HPDE6-E6E7 (cell line): Measurements from ENCODE around the gene NPFFR1.

ENCODE experiments used
- DNase-seq: peaks from one replicate; pipeline ENCODE4 v3.0.0; 2011; ENCODE audit warnings: missing footprints; ENCODE audit errors: extremely low spot score

The NPFFR1 gene

DNA sequence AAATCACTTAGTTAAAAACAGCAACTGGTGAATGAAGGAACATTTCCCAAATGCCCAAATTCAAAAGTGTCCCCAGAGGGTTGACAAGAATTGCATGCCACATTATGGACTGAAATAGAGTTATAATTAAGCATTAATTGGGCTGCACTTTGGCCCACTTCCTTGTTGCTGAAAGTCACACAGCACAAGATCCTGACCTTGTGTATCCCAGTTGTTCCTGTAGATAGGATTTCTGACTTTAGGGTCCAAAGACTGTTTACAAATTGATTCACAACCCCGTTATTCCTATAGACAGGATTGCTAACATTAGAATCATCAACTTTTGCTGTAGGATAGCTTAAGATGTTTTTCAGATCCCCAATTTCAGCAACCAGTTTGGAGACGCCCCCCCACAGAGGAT, 31.5 kb upstream of the NPFFR1 start:
- DNase-seq, result no peak

DNA sequence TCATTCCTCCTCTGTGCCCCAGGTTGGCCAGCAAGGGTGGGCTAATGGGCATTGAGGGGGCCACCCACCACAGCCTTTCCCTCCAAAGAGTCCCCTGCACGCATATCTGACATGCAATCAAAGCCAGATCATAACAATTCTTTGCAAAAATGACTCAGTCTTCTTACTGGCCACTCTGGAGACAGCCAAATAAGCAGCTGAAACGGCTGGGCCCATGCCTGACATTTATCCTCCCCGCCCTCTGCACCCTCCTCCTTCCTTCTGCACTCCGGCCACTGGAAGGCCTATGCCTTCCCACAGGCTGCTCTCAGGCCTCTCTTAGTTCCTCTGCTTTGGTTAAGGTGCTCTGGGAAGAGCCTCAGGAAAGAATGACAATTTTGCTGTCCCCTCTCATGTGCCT, 29.2 kb upstream of the NPFFR1 start:
- DNase-seq, result no peak

DNA sequence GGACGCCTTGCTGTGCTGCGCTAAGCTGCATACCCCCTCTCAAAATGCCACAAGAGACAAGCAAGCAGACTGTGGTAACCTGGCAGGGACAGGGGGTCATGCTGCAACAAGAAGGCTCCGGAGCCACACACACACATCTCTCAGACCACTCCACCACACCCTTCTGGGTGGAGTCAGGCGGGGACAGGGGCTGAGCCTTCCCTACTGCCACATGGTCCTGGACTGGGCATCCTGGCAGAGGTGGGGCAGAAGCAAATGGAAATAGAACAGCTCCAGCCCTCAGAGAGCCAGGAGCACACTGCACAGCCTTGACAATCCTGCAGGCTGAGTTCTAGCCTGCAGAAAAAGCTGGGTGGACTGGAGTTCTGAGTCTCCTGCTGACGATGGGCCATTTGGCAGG, 28.4 kb upstream of the NPFFR1 start:
- DNase-seq, result no peak

DNA sequence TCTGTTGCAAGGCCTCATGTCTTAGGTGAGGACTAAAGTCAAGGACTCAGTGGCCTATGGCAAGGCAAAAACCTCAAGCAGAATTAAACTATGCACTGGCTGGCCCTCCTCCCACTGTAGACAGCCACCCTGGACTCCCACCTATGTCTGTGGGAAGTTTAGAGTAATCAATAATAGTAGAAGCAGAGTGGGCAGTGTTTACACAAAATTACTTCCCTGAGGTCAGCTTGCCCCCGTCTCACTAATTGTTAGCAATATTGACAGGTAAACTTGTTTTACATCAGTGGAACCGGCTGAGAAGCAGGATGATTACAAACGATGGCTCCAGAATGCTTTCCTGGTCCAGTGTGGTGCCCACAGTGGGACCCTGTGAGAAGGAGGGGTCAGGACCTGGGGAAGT, 27.9 kb upstream of the NPFFR1 start:
- no peak for DNase-seq

DNA sequence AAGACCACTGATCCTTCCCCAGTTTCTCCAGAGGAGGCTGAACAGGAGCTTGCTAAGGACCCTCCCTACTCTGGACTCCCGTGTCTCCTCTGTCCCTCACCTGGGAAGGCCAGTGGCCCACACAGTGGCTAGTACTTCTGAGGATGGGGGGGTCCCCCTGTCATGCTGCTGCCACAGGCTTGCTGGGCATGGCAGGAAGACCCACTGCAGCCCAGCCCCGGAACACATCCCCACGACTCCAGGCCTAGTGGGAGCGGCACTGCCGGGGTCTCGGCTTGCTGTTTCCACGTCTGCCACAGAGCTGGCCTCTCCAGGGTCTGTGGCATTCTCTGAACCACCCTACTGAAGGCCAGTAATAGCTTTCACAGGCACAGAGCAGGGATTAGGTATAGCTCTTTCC, 25.9 kb upstream of the NPFFR1 start:
- DNase-seq, result no peak

DNA sequence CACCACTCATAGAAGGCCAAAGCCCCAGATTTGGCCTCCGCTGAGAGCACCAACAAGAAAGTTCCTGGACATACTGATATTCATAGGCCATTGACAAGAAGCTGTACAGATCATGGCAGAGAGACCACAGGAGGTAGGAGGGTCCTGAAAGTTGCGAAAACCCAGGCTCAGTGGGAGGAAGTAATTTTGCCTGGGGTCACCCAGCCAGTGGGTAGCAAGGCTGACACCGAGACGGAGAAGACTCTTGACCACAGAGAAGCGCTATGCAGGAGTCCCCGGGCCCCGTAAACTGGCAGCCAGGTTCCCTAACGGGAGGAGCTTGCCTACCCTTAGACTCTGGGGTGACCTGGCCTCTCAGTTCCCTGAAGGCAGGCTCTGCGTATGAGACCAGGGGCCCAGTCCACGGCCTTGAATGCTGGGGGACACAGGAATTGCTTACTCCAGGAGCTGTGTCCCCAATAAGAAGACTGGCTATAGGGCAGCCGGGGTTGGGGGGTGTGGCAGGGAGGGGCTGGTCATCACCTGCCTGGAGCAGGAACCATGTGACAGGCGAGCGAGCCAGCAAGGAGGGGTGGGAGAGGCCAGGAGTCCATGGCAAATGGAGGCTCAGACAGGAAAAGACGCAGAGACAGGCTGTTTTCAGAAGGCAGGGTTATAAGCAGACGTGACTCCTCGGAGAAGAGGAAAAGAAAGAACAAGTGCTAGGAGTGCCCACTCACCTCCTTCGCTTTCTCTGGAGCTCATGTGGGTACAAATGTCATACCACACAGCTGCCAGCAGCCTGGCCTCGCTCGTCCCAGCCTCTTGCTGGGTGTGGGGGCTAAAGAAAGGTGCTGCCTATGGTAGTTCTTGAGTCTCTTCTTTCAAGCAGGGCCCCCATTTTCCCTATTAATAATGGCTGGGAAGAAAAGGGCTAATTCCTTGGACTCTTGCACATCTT, 24.6 kb upstream of the NPFFR1 start:
- DNase-seq, result no peak

DNA sequence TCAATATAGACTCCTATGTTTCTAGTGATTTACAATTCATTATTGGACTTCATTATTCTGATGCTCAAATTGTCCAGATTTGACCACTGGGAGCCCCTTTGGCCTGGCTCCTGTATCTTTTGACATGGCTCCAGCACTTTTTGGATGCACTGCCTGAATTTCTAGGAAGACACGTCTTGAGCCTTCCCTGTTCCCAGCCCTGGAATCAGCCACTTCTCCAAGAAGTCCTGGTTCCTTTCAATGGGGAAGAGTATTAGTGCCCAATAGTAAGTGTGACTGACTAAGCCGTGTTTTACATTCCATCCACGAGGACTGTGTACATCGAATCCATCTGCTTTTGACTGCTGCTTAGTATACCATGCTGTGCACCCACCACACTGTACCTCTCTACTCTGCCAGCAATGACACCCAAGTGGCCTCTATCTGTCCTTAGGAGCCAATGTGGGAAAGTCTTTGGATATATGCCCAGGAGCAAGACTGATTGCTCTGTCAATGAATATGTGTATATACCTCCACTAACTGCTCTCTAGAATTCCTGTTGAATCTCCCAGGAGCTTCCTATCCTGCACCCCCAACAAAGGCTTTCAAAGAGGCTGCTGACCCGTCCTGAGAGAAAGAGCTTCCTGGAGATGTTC, 23.2 kb upstream of the NPFFR1 start:
- no peak for DNase-seq

DNA sequence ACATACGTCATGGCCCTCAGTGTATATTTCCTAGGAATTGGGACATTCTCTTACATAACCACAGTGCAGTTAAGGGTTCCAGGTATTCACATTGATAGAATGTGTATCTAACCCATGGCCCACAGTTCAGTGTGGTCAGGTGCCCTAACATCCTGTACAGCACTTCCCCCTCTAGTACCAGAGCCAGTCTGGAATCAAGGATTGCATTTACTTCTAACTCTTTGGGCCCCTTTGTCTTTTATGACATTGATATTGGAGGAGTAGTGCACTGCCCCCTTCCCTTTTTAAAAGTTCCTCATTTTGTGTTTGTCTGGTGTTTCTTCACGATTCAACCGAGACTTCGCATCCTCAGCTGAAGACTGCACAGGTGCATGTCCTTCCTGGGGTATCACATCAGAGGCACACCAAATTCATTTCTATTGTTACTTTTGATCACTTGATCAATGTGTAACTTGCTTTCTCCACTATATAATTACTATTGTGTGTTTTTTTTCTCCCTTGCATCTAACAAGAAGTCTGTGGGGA, 22.4 kb upstream of the NPFFR1 start:
- no peak for DNase-seq

DNA sequence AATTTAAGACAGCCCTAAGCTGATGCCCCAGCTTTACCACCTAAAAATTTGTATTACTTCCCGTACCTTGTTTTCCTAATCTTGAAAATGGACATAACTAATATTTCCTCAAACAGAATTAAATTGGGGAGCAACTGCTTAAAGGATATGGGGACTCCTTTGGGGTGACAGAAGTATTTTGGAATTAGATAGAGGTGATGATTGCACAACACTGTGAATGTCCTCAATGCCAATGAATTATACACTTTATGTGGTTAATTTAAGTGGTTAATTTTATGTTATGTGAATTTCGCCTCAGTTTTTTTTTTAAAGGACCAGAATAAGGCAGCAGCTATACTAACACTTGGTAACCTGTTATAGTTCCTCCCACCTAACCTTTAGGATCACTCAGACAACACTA, 19.9 kb upstream of the NPFFR1 start:
- DNase-seq, result no peak

DNA sequence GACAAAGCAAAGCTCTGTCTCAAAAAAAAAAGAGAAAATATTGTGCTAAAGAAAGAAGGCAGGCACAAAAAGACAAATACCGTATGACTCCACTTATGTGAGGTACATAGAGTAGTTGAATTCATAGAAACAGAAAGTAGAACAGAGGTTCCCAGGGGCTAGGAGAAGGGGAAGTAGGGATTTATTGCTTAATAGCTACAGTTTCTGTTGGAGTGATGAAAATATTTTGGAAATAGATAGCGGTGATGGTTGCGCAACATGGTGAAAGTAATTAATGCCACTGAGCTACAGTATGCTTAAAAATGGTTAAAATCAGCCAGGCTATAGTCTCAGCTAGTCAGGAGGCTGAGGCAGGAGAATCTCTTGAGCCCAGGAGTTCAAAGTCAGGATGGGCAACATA, 18.5 kb upstream of the NPFFR1 start:
- no peak for DNase-seq

DNA sequence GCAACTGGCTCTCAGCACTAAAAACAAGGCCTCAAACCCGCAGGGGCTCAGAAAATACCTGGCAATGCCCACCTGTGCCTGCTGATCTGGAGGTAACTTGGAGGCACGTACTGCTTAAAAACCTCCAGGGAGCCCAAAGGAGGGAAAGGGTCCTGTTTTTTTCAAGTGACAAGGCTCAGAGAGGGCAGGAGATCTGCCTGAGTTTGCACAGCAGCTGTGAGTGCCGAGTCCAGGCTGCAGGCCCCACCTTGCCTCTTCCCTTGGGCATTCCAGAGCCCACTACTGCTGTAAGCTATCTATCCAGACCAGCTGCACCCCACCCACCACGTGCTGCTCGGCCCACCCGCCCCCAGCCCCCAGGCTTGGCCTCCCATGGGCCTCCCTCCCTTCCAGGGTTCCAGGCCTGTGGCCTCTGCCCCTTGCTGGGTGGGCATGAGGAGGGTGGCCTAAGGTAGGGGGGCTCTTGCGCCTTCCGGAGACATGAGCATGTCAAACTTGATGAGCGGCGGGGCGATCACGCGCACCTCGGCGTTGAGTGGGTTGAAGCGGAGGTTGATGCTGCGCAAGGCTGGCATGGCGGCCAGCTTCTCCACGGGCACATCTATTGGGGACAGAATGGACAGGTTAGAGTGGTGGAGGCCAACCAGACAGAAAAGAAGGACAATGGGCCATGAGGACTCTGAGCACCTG, 17.2 kb upstream of the NPFFR1 start:
- DNase-seq, result no peak

DNA sequence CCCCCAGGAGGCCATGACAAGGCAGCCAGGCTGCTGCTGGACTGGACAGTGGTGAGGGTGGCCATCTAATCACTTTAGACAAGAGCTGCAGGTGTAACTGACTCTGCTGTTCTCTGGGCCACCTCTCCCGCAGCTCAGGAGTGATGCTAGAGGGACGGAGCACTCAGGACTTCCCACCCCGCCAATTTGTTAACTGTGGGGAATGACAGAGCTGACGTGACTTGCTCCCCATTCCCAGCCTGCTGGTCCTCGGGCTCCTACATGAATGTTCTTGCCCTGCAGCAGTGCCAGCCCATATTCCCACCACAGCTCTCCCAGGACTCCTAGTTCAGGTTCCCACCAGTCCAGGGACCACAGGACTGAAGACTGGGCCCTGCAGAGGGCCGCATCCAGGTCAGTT, 16.7 kb upstream of the NPFFR1 start:
- no peak for DNase-seq

DNA sequence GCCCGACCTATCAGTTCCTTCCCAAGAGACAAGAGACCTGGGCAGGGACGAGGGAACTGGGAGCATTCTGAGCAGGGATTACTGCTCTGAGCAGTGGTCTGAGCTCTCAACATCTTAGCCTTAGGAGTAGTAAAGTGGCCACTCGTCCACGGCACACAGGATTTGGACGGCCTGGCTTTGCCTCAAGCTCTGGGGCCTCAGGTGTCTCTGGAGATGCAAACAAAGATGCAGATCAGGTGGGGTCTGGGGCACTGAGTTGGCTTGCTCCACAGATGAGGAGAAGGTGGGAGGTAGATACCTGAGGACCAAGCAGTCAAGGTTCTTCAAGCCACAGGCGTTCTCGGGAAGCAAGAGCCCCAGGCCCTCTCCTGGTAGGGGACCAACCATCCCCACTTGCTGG, 16.1 kb upstream of the NPFFR1 start:
- no peak for DNase-seq

DNA sequence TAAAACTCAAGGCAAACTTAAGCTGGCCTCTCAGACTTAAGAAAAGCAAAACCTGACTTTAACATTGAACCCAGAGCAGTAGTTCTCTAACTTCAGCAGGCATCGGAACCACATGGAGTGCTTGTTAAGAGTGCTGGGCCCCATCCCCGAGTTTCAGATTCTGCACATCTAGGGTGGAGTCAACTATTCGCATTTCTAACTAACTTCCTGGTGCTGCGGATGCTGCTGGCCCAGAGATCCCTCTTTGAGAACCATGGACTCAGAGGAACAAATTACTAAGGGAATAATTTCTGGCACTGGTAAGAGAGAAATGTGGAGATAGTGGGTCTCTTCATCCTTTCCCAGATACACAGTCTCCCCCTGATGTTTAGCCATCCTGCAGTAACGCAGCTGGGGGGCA, 14.6 kb upstream of the NPFFR1 start:
- no peak for DNase-seq

DNA sequence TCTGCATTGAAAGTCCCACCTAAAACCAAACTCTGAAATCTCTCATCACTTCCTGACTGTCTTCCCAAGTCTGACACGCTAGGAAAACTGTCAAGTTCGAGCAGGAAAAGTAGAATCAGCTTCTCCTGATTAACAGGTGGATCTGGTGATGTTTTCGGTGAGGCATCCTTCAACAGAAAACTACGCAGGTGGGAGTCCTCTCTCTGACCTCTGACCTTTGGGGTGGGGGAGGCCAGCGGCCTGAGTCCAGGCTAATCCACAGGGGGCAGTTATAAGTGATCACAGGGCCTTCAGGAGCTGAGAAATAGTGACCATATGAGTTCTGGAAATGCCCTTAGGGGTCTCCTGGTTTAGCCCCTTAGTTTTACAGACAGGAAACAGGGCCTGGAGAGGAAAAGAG, 13.4 kb upstream of the NPFFR1 start:
- DNase-seq, result no peak

DNA sequence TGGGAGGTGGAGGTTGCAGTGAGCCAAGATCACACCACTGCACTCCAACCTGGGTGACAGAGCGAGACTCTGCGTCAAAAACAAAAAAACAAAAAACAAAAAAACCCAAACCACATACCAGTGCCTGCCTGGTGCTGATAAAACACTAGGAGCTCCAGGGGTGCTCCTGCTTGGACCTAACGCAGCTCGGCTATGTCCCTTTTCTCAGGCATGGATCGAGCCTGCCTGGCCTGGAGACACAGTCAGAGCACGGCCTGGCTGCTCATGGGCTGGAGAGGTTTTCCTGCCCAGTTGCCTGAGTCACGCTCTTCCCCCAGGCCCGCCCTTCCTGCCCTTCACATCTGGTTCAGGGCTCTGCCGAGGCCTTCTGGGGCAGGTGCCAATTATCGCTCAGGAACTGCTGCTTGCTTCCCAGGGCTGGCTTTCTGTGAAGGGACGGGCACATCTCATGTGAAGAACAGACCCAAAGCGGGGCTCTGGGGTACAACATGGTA, 12.6 kb upstream of the NPFFR1 start:
- peak; percentile 88 for DNase-seq

DNA sequence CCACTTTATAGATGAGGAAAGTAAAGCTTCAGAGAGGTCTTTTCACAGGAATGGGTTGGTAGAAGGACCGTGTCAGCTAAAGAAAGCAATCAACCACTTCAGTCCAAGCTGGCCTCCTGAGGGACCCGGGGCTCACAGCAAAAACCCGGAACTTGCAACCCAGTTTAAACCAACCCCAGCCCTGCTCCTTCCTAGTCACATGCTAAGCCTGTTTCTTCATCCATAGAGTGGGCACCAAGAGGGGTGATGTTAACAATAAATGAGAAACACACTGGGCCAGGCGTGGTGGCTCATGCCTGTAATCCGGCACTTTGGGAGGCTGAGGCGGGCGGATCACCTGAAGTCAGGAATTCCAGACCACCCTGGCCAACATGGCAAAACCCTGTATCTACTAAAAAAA, 12.1 kb upstream of the NPFFR1 start:
- no peak for DNase-seq

DNA sequence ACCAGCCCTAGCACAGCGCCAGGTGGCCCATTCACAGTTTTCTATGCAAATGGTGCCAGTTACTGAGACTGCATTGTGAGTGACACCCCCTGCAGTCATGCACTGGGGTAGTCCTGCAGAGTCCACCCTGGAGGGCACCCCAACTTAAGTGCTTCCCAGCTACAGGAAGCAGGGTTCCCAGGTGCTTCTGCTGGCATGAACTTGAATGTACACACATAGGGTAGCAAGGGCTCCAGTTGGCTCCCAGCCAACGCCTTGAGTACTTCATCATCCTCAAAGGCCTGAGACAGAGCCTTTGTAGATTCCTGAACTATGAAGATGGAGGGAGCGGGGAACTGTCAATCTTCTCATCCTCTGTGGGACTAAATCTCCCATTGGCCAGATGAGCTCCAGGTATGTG, 11.5 kb upstream of the NPFFR1 start:
- DNase-seq, result no peak

DNA sequence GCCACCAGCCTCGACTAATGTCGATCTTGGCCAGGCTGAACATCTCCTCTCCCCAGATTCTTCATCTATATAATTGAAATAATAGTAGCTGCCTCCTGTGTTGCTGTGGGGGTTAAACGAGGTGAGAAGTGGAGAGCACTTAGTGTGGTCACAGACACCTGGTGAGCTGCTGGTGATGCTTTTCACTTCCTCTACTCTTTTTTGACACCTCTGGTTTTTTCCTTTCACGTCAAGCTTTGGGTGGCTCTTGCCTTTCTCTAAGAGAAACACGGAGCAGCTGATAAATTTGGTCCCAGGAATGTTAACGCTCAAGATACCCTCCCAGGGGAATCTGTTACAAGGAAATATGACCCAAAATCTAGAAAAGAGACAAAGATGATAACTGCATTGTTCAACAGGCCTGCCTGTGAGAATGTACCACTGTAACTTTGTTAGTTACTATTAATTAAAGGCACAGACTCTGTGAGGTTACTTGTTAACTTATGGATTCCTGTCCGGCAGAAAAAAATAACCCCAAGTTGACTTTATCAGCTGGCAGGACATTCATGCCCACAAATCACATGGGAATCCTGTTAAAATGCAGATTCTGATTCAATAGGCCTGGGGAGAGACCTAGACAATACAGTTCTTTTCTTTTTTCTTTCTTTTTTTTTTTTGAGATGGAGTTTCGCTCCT, 9.5 kb upstream of the NPFFR1 start:
- no peak for DNase-seq

DNA sequence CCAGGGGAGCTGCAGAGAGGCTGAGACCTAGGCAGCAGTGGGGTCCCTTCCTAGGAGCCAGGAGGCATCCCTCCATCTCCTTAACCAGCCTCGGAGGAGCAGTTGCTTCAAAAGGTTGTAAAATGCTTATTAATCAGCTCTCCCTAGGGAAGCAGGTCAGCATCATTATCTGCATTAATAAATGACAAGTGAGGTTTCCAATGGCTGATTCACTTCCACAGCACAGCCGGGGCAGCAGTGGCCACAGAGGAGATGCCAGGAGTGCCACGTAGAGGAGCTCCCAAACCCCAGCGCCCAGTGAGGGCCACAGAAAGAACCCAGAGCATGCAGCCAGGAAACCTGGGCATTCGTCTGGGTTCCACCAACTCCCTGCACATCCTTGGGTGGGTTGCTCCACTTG, 8.2 kb upstream of the NPFFR1 start:
- no peak for DNase-seq

DNA sequence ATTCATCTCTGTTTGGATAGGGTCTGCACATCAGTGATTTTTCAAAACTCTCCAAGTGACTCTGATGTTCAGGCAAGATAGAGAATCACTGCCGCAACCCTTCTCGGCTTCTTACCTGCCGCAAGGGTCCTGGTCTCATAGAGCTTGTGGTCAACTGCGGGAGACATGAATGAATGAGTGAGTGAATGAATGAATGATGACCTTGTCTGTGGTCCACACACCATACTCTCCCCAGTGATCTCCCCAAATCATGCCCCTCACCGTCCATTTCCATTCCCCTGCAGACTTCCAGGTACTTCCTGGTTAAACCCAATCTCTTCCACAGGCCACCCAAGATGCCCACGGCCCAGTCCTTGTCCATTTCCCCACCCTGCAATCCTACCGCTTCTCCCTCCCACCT, 5.9 kb upstream of the NPFFR1 start:
- DNase-seq, result no peak

DNA sequence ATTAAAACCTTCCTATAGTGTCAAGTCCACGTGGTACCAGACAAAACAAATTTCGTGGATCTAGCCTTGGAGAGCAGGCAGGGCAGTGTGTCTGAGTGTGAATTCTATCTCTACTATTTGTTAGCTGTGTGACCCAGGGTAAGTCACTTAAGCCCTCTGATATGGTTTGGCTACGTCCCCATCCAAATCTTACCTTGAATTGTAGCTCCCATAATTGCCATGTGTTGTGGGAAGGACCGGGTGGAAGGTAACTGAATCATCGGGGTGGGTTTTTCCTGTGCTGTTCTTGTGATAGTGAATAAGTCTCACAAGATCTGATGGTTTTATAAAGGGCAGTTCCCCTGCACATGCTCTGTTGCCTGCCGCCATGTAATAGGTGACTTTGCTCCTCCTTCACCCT, 2.8 kb upstream of the NPFFR1 start:
- no peak for DNase-seq
